GM12801 (cell line): ENCODE measurements around the gene WDR49.

ENCODE experiments used
- CTCF ChIP-seq: IDR thresholded peaks from one replicate; pipeline ENCODE4 v1.5.1; 2011; ENCODE audit warnings: control low read depth; ENCODE audit not compliant: insufficient read length; ENCODE audit errors: extremely low read depth

WDR49 gene

GRCh38 chr3:167473863-167474262, 179.9 kb downstream of the WDR49 start, which contains the start of gene SERPINI2:
TSS of gene SERPINI2 (minus strand) at chr3:167474042. CDS start at chr3:167471834, 2,208 bp downstream.
- TF ChIP-seq CTCF, result no peak

- TF ChIP-seq CTCF, result no peak
These were observed 184.4 kb downstream of the WDR49 start for GRCh38 chr3:167469381-167469780.

GRCh38 chr3:167467848-167468611, 185.7 kb downstream of the WDR49 start:
- no peak for TF ChIP-seq CTCF

GRCh38 chr3:167466966-167467365, 186.8 kb downstream of the WDR49 start:
- no peak for TF ChIP-seq CTCF

GRCh38 chr3:167456157-167456799, 197.5 kb downstream of the WDR49 start:
- TF ChIP-seq CTCF, result no peak

- no peak for TF ChIP-seq CTCF
These were observed 199.9 kb downstream of the WDR49 start for GRCh38 chr3:167453815-167454214.

- no peak for TF ChIP-seq CTCF
These were observed 202.5 kb downstream of the WDR49 start for GRCh38 chr3:167451282-167451681.
